ENCODE results near the gene MUC2.

MUC2 gene

DNA sequence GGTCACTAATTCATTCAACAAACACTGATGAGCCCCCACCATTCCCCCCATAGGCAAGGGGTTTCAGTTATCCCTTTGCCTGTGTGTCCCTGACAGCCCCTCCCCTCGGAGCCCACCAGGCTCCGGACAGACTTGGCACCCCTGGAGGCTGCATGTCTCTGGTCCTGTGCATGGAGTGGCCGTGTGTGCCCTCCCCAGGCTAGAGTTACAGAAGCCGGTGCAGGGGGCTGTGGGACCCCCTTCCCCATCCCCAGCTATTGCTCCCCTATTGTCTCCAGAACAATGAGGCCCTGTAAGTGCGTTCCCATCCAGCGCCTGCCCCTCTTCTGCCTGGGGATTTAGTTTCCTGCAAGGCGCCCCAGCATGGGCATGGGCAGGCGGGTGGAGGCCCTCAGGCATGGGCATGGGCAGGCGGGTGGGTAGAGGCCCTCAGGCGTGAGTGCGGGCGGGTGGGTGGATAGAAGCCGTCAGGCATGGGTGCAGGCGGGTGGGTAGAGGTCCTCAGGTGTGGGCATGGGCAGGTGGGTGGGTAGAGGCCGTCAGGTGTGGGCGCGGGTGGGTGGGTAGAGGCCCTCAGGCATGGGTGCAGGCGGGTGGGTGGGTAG lies 1.5 kb downstream of the MUC2 start:
- in situ Hi-C loops (cut with MboI; ENCODE audit: low sequenced_read_pairs): no loop called here
- no peaks in the 10 kb centered on the region for H3K4me1 ChIP-seq
- no peaks in the 10 kb centered on the region for H3K9me3 ChIP-seq
- H3K27me3 ChIP-seq (ENCODE audit: low read depth): peaks cover 23% of the 10 kb centered on the region
- H3K36me3 ChIP-seq (replicated peaks): no peaks in the 10 kb centered on the region
- DNase-seq (ENCODE audit: low spot score in 2 of 2): no peak
- no peak overlapping the region for H3K4me3 ChIP-seq

DNA sequence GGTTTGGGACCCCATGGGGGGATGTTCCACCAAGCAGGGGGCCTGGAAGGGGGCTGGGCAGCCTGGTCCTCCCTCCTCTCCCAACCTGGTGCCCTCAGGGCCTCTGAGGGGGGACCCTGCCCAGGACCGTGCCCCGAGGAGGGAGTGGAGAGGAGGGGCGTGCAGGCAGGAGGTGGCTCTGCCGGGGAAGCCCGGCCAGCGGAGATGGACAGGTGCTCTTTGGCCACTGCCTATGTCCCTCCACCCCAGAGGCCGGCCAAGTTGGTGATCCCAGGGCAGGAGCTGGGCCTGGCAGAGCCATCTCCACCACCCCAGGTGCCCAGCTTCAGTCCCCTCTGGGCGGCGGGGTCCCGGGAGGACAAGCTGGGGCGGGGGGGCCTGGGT lies 2.4 kb downstream of the MUC2 start:
- peak in 1 of 2 experiments; percentile 5 for DNase-seq (ENCODE audit: low spot score in 2 of 2)
- in situ Hi-C loops (cut with MboI; ENCODE audit: low sequenced_read_pairs): no loop called here
- no peaks in the 10 kb centered on the region for H3K9me3 ChIP-seq
- no peaks in the 10 kb centered on the region for H3K36me3 ChIP-seq (replicated peaks)
- no peak overlapping the region for H3K4me3 ChIP-seq
- H3K27me3 ChIP-seq (ENCODE audit: low read depth): peaks cover 19% of the 10 kb centered on the region; the same call in 1 of the 2 replicates
- H3K4me1 ChIP-seq: no peaks in the 10 kb centered on the region

DNA sequence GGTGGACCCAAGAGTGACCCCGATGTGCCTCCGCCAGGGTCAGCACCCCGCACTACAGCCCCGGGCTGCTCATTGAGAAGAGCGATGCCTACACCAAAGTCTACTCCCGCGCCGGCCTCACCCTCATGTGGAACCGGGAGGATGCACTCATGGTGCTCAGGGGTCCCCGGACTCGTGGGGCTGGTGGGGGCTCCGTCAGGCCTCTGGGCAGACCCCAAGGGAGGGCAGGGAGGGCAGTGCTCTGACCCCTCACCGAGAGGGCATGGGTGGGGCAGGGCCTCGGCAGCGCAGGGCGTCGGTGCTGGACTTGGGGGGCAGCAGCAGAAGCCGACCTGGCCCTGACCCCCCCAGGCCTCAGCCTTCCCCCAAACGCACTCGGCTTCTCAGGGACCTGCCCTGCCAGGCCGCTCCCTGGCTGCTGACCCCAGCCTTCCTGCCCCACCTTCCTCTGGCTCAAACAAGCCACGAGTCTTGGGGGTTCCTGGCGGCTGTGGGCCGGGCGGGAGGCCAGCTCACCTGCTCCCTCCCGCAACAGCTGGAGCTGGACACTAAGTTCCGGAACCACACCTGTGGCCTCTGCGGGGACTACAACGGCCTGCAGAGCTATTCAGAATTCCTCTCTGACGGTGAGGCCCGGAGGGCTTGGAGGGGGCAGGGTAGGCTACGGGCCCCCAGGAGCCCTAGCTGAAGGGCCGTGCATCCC lies 2.9 kb downstream of the MUC2 start:
- H3K4me3 ChIP-seq: no peak overlapping the region
- no peaks in the 10 kb centered on the region for H3K9me3 ChIP-seq
- H3K4me1 ChIP-seq: no peaks in the 10 kb centered on the region
- in situ Hi-C loops (cut with MboI; ENCODE audit: low sequenced_read_pairs): no loop called here
- DNase-seq (ENCODE audit: low spot score in 2 of 2): peak in 1 of 2 experiments; percentile 6
- H3K36me3 ChIP-seq (replicated peaks): no peaks in the 10 kb centered on the region
- H3K27me3 ChIP-seq (ENCODE audit: low read depth): peaks cover 18% of the 10 kb centered on the region; the same call in 1 of the 2 replicates

DNA sequence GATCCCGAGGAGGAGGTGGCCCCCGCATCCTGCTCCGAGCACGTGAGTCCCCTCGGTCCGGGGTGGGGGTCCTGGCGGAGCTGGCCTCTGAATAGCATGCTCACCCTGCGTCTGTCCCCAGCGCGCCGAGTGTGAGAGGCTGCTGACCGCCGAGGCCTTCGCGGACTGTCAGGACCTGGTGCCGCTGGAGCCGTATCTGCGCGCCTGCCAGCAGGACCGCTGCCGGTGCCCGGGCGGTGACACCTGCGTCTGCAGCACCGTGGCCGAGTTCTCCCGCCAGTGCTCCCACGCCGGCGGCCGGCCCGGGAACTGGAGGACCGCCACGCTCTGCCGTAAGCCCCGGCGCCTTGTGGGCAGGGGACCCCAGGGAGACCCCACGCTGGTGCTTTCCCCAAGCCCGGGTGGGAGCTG lies 3.5 kb downstream of the MUC2 start:
- in situ Hi-C loops (cut with MboI; ENCODE audit: low sequenced_read_pairs): no loop called here
- DNase-seq (ENCODE audit: low spot score in 2 of 2): no peak
- H3K4me3 ChIP-seq: no peak overlapping the region
- no peaks in the 10 kb centered on the region for H3K36me3 ChIP-seq (replicated peaks)
- peaks cover 13% of the 10 kb centered on the region; the same call in 1 of the 2 replicates for H3K27me3 ChIP-seq (ENCODE audit: low read depth)
- no peaks in the 10 kb centered on the region for H3K9me3 ChIP-seq
- H3K4me1 ChIP-seq: no peaks in the 10 kb centered on the region

DNA sequence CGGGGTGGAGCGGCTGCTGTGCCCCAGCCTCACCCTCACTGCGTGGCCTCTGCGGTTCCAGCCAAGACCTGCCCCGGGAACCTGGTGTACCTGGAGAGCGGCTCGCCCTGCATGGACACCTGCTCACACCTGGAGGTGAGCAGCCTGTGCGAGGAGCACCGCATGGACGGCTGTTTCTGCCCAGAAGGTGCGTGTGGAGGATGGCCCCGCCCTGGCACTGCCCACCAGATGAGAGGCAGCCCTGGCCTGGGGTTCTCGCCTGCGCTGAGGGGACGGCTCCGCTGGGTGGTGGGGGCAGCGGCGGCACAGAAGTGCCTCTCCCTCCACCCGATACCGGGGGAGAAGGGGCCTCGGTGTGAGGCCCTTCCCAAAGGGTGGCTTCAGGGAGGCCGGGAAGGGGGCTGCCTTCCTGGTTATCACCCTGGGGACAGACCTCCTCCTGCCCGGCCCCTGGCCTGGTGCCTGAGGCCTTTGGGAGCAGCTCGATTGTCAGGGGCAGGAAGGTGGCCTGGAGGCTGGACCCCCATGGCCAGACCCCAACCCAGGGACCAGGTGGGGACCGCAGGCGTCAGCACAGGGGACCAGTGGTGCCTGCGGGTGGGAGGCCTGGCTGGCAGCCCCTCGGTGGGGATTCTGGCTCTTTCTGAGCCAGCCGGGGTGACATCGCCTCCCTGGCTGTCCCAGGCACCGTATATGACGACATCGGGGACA lies 7.1 kb downstream of the MUC2 start:
- DNase-seq (ENCODE audit: low spot score in 2 of 2): peak in 1 of 2 experiments; percentile 6
- H3K4me1 ChIP-seq: no peaks in the 10 kb centered on the region
- in situ Hi-C loops (cut with MboI; ENCODE audit: low sequenced_read_pairs): no loop called here
- no peaks in the 10 kb centered on the region for H3K9me3 ChIP-seq
- no peak overlapping the region for H3K4me3 ChIP-seq
- H3K36me3 ChIP-seq (replicated peaks): no peaks in the 10 kb centered on the region
- peaks cover 12% of the 10 kb centered on the region; the same call in 1 of the 2 replicates for H3K27me3 ChIP-seq (ENCODE audit: low read depth)

DNA sequence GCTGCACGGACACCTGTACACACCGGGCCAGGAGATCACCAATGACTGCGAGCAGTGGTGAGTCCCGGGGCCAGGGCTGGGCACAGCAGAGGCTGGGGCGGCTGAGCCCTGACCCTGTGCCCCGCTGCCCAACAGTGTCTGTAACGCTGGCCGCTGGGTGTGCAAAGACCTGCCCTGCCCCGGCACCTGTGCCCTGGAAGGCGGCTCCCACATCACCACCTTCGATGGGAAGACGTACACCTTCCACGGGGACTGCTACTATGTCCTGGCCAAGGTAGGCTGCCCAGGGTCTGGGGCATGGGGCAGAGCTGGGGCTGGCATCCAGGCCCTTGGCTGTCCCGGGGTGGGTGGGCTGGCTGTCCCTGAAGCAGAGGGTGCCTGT lies 7.7 kb downstream of the MUC2 start:
- peak in 1 of 2 experiments; percentile 7 for DNase-seq (ENCODE audit: low spot score in 2 of 2)
- H3K27me3 ChIP-seq (ENCODE audit: low read depth): peaks cover 12% of the 10 kb centered on the region; the same call in 1 of the 2 replicates
- no peak overlapping the region for H3K4me3 ChIP-seq
- no peaks in the 10 kb centered on the region for H3K36me3 ChIP-seq (replicated peaks)
- H3K4me1 ChIP-seq: no peaks in the 10 kb centered on the region
- in situ Hi-C loops (cut with MboI; ENCODE audit: low sequenced_read_pairs): no loop called here
- H3K9me3 ChIP-seq: no peaks in the 10 kb centered on the region

DNA sequence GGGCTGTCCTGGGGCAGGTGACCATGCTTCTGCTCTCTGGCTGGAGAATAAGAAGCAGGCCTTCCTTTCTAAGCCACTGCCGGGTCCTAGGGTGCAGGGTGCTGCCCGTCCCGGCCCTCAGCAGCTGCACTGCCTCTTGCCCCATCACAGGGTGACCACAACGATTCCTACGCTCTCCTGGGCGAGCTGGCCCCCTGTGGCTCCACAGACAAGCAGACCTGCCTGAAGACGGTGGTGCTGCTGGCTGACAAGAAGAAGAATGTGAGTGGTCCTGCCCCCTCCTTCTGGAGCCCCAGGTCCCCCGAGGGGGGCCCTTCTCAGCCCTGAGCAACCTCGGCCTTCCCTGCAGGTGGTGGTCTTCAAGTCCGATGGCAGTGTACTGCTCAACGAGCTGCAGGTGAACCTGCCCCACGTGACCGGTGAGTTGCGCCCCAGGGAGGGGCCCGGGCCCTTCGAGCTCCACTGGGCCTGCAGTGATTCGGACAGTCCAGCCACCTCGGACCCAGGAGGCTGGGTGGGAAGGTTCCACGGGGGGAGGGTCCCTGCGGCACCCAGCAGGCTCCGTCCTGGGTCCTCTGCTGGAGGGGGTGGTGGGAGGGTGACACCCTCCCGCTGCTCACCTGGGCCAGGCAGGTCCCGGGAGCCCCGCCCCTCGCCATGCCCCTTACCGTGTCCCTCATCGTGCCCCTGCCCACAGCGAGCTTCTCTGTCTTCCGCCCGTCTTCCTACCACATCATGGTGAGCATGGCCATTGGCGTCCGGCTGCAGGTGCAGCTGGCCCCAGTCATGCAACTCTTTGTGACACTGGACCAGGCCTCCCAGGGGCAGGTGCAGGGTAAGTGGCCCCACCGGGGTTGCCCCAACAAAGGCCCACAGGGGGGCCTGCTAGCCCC lies 8.3 kb downstream of the MUC2 start:
- no peaks in the 10 kb centered on the region for H3K36me3 ChIP-seq (replicated peaks)
- no peaks in the 10 kb centered on the region for H3K9me3 ChIP-seq
- H3K4me1 ChIP-seq: no peaks in the 10 kb centered on the region
- peak in 1 of 2 experiments; percentile 6 for DNase-seq (ENCODE audit: low spot score in 2 of 2)
- no peak overlapping the region for H3K4me3 ChIP-seq
- peaks cover 12% of the 10 kb centered on the region; the same call in 1 of the 2 replicates for H3K27me3 ChIP-seq (ENCODE audit: low read depth)
- in situ Hi-C loops (cut with MboI; ENCODE audit: low sequenced_read_pairs): no loop called here

DNA sequence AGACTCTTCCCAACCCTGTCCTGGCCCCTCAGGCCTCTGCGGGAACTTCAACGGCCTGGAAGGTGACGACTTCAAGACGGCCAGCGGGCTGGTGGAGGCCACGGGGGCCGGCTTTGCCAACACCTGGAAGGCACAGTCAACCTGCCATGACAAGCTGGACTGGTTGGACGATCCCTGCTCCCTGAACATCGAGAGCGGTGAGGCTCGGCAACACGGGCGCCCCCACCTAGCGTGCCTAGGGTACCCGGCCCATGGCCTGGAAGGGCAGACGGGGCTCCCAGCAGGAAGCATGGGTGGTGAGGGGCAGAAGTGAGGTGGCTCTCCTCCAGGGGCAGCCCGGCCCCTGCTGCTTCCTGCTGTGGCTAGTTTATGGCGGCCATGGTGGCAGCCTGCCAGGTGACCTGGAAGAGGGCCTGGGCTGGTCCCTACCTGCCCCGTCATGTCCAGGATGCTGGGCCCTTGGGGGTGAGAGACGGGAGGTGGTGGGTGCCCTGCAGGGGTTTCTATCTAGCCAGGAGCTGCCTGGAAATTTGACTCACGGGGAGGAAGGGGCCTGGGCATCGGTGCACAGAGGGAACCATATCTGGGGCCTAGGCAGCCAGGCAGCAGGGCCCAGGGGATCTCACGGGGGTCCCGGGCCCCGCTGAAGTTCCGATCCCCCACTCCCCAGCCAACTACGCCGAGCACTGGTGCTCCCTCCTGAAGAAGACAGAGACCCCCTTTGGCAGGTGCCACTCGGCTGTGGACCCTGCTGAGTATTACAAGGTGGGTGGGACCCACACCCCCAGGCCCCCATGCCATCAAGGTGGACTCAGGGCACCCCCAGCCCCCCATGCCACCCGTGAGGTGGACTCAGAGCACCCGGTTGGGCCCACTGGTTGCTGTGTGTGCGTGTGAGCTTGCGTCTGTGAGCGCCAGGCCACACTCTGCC lies 9.2 kb downstream of the MUC2 start:
- Histone ChIP-seq H3K9me3 (no peaks in the 10 kb centered on the region), H3K4me3 (no peak overlapping the region), H3K27me3 (ENCODE audit: low read depth) (peaks cover 12% of the 10 kb centered on the region; the same call in 1 of the 2 replicates), H3K4me1 (no peaks in the 10 kb centered on the region), H3K36me3 (replicated peaks) (no peaks in the 10 kb centered on the region)
- DNase-seq (ENCODE audit: low spot score in 2 of 2): peak in 1 of 2 experiments; percentile 6
- in situ Hi-C loops (cut with MboI; ENCODE audit: low sequenced_read_pairs): no loop called here

DNA sequence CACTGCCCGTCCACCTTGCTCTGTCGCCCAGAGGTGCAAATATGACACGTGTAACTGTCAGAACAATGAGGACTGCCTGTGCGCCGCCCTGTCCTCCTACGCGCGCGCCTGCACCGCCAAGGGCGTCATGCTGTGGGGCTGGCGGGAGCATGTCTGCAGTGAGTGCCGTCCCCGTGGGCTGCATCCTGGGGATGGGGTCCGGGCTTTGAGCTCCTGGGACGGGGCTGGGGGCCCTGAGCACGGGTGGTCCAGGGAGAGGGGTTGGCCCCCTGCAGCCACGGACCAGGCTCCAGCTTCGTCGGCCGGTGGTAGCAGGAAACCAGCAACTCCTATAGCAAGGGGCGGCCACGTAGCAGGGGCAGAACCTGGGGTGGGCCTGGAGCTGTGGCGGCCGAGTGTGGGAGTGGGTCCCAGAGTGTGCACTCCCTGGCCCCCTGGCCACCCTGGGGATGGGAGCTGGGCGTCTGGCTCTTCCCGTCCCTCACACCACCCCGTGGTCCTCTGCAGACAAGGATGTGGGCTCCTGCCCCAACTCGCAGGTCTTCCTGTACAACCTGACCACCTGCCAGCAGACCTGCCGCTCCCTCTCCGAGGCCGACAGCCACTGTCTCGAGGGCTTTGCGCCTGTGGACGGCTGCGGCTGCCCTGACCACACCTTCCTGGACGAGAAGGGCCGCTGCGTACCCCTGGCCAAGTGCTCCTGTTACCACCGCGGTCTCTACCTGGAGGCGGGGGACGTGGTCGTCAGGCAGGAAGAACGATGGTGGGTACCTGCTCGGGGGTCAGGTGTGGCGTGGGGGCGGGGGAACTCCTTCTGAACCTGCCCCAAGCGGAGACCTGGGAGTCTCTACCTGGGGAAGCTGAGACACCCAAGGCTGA lies 10.1 kb downstream of the MUC2 start:
- no peaks in the 10 kb centered on the region for H3K9me3 ChIP-seq
- H3K4me1 ChIP-seq: no peaks in the 10 kb centered on the region
- peaks cover 12% of the 10 kb centered on the region; the same call in 1 of the 2 replicates for H3K27me3 ChIP-seq (ENCODE audit: low read depth)
- in situ Hi-C loops (cut with MboI; ENCODE audit: low sequenced_read_pairs): no loop called here
- DNase-seq (ENCODE audit: low spot score in 2 of 2): no peak
- no peak overlapping the region for H3K4me3 ChIP-seq
- H3K36me3 ChIP-seq (replicated peaks): no peaks in the 10 kb centered on the region

DNA sequence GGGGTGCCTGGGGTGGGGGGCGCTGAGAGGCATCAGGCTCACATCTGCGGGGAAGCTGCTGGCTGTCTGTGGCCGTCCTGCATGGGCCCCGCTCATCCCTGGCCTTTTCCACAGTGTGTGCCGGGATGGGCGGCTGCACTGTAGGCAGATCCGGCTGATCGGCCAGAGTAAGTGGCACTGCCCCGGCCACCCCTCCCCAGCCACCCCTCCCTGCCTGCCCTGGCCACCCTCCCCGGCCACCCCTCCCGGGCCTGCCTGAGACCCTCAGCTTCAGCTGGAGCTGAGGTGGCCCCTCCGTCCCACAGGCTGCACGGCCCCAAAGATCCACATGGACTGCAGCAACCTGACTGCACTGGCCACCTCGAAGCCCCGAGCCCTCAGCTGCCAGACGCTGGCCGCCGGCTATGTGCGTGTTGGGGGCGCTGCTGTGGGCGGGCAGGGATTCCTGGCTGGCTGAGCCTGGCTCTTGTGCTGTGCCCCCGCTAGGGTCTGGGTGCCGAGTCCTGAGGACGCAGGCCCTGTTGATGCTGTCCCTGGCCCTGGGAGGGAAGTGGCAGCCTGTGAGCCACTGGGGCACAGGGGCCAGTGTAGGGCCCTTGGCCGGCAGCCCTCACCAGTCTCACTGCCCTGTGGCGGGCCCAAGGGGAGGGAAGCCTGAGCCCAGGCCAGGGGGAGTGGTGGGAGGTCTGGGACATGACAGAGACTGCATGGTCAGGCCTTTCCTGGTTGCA lies 10.9 kb downstream of the MUC2 start:
- in situ Hi-C loops (cut with MboI; ENCODE audit: low sequenced_read_pairs): no loop called here
- Histone ChIP-seq H3K4me1 (no peaks in the 10 kb centered on the region), H3K36me3 (replicated peaks) (no peaks in the 10 kb centered on the region), H3K4me3 (no peak overlapping the region), H3K9me3 (no peaks in the 10 kb centered on the region), H3K27me3 (ENCODE audit: low read depth) (peaks cover 12% of the 10 kb centered on the region; the same call in 1 of the 2 replicates)
- no peak for DNase-seq (ENCODE audit: low spot score in 2 of 2)

Measured in HAP-1 (cell line).